Trophoblast cell (in vitro differentiated cells and primary cell): Measurements from ENCODE around the gene PPIC. TPM values are rescaled to one million over a fixed set of nuclear protein-coding genes. Genes with fewer than 3 reads are reported as not detected.

Experiments
- DNase-seq, 2 donors: peaks; one replicate each; pipeline ENCODE4 v3.0.0-alpha.2; 2016
- H2AFZ ChIP-seq: 2 replicates; pipeline ENCODE4 v1.6.1; 2013; ENCODE audit warnings: low read length, moderate library complexity, mild to moderate bottlenecking; ENCODE audit not compliant: insufficient read depth, poor library complexity
- H2AK5ac ChIP-seq: 2 replicates; pipeline ENCODE4 v1.6.1; 2013; ENCODE audit warnings: mild to moderate bottlenecking, low read length
- H2BK120ac ChIP-seq: 2 replicates; pipeline ENCODE4 v1.6.1; 2013; ENCODE audit warnings: low read length, mild to moderate bottlenecking, moderate library complexity; ENCODE audit not compliant: insufficient read depth, poor library complexity
- H2BK12ac ChIP-seq: 2 replicates; pipeline ENCODE4 v1.6.1; 2013; ENCODE audit warnings: mild to moderate bottlenecking, low read length, moderate library complexity
- H2BK5ac ChIP-seq: 2 replicates; pipeline ENCODE4 v1.6.1; 2013; ENCODE audit warnings: low read length, low read depth, moderate library complexity, mild to moderate bottlenecking; ENCODE audit not compliant: poor library complexity
- H3K14ac ChIP-seq: 2 replicates; pipeline ENCODE4 v1.6.1; 2013; ENCODE audit warnings: mild to moderate bottlenecking, low read length
- H3K18ac ChIP-seq: 2 replicates; pipeline ENCODE4 v1.6.1; 2013; ENCODE audit warnings: mild to moderate bottlenecking, low read length
- H3K23ac ChIP-seq: 2 replicates; pipeline ENCODE4 v1.6.1; 2013; ENCODE audit warnings: low read length
- H3K27ac ChIP-seq: 2 replicates; pipeline ENCODE4 v1.5.1; 2013; ENCODE audit warnings: low read depth, mild to moderate bottlenecking, inconsistent platforms, low read length, moderate library complexity
- H3K27me3 ChIP-seq: 2 replicates; pipeline ENCODE4 v1.6.1; 2013; ENCODE audit warnings: inconsistent platforms, mild to moderate bottlenecking, low read length, moderate library complexity; ENCODE audit not compliant: insufficient read depth
- H3K36me3 ChIP-seq, 2 experiments: 1 replicate in 1 of 2; 2 replicates in 1 of 2; pipeline ENCODE4 v1.6.1; 2013; ENCODE audit warnings: low read length in 2 of 2, mild to moderate bottlenecking in 2 of 2, moderate library complexity in 1 of 2; ENCODE audit not compliant: insufficient read depth in 2 of 2, control insufficient read depth in 1 of 2
- H3K4ac ChIP-seq: 2 replicates; pipeline ENCODE4 v1.6.1; 2013; ENCODE audit warnings: low read depth, mild to moderate bottlenecking, low read length, moderate library complexity
- H3K4me1 ChIP-seq, 2 experiments: 1 replicate in 1 of 2; 2 replicates in 1 of 2; pipeline ENCODE4 v1.6.1; 2013; ENCODE audit warnings: low read length in 2 of 2, mild to moderate bottlenecking in 2 of 2, moderate library complexity in 1 of 2; ENCODE audit not compliant: insufficient read depth in 2 of 2, control insufficient read depth in 1 of 2
- H3K4me2 ChIP-seq: 2 replicates; pipeline ENCODE4 v1.6.1; 2013; ENCODE audit warnings: inconsistent platforms, mild to moderate bottlenecking, low read length, moderate library complexity
- H3K4me3 ChIP-seq: 2 replicates; pipeline ENCODE4 v1.5.1; 2013; ENCODE audit warnings: mild to moderate bottlenecking, low read depth, low read length, inconsistent platforms
- H3K79me1 ChIP-seq: one replicate; pipeline ENCODE4 v1.6.1; 2013; ENCODE audit warnings: low read length
- H3K79me2 ChIP-seq: 2 replicates; pipeline ENCODE4 v1.6.1; 2013; ENCODE audit warnings: low read length, mild to moderate bottlenecking; ENCODE audit not compliant: control insufficient read depth, insufficient read depth, poor library complexity
- H3K9ac ChIP-seq: 2 replicates; pipeline ENCODE4 v1.6.1; 2013; ENCODE audit warnings: mild to moderate bottlenecking, low read length
- H3K9me3 ChIP-seq: 2 replicates; pipeline ENCODE4 v1.6.1; 2013; ENCODE audit warnings: low read depth, mild to moderate bottlenecking, control low read depth, inconsistent platforms, low read length; ENCODE audit not compliant: insufficient read depth
- H4K12ac ChIP-seq: 2 replicates; pipeline ENCODE4 v1.6.1; 2013; ENCODE audit warnings: low read depth, mild to moderate bottlenecking, low read length, moderate library complexity
- H4K8ac ChIP-seq: 2 replicates; pipeline ENCODE4 v1.6.1; 2013; ENCODE audit warnings: low read depth, mild to moderate bottlenecking, low read length, moderate library complexity
- H4K91ac ChIP-seq: one replicate; pipeline ENCODE4 v1.6.1; 2013; ENCODE audit warnings: low read depth, mild to moderate bottlenecking, low read length, moderate library complexity
- WGBS: extraction: QIAGEN DNeasy Blood & Tissue Kit; methylation state at CpG from one replicate; pipeline ENCODE4 v1.1.7; 2013; ENCODE audit warnings: missing lambda C conversion rate; ENCODE audit not compliant: insufficient read length, insufficient coverage; ENCODE audit errors: extremely low coverage; 5-methylcytosine and 5-hydroxymethylcytosine counted together
- polyA plus RNA-seq: library from polyadenylated mRNA; stranded (reverse); fragments of 200-250 nt; gene quantifications from 2 replicates; pipeline ENCODE4 v1.2.3, GENCODE V29; 2013

Gene PPIC
- 37.1 and 38.1 TPM in 2 replicates for polyA plus RNA-seq

- H3K27ac ChIP-seq = peak within 1 kb of the TSS; percentile 60
- peaks cover 0 to 4% of the 10 kb centered on the region in 2 experiments for H3K4me1 ChIP-seq
- peak within 1 kb of the TSS; percentile 88 for H3K18ac ChIP-seq
- H3K4ac ChIP-seq = peak within 1 kb of the TSS; percentile 61
- peaks cover 14% of the 10 kb centered on the region for H3K79me1 ChIP-seq
- no peak within 1 kb of the TSS for H3K23ac ChIP-seq
- H3K9ac ChIP-seq = peak within 1 kb of the TSS; percentile 84
- H3K4me3 ChIP-seq = peak within 1 kb of the TSS; percentile 92
- no peaks in the 10 kb centered on the region for H3K36me3 ChIP-seq
- H2AFZ ChIP-seq = peak within 1 kb of the TSS; percentile 96
- no peaks in the 10 kb centered on the region for H3K27me3 ChIP-seq
- peak within 1 kb of the TSS; percentile 88 for H4K12ac ChIP-seq
- H3K4me2 ChIP-seq = peak within 1 kb of the TSS; percentile 78
- H4K8ac ChIP-seq = peak within 1 kb of the TSS; percentile 86
- no CpG with 5 or more reads among the region's 84 CpGs for WGBS
- peak within 1 kb of the TSS; percentile 26 for H2BK12ac ChIP-seq
- no peaks in the 10 kb centered on the region for H3K9me3 ChIP-seq
- H2BK120ac ChIP-seq = peak within 1 kb of the TSS; percentile 73
- H3K14ac ChIP-seq = peak within 1 kb of the TSS; percentile 85
- DNase-seq = peak; percentile 69 to 70
- H3K79me2 ChIP-seq = peaks cover 10% of the 10 kb centered on the region
- H4K91ac ChIP-seq = peak within 1 kb of the TSS; percentile 77
- H2BK5ac ChIP-seq = peak within 1 kb of the TSS; percentile 54
- H2AK5ac ChIP-seq = no peak within 1 kb of the TSS
These were observed at the start of gene PPIC for GRCh38 chr5:123036391-123037103. Gene PPIC, minus strand, starts transcription at chr5:123036725. Its CDS starts 100 bp downstream, at chr5:123036625.

- Histone ChIP-seq H2BK120ac (no peak overlapping the region), H3K9ac (no peak overlapping the region), H3K4me1 (peaks cover 9 to 24% of the 10 kb centered on the region in 2 experiments)
These were observed 49.2 kb upstream of the PPIC start for GRCh38 chr5:123085638-123086286.

GRCh38 chr5:123084730-123085605, 48.4 kb upstream of the PPIC start:
- Histone ChIP-seq H3K27ac (no peak overlapping the region), H3K18ac (no peak overlapping the region), H3K9ac (no peak overlapping the region)

More at GRCh38 chr5:123085638-123086286, 49.2 kb upstream of the PPIC start:
- H3K4me3 ChIP-seq = no peak overlapping the region
- H4K12ac ChIP-seq = no peak overlapping the region
- H3K27me3 ChIP-seq = peaks cover 48% of the 10 kb centered on the region
- H3K9me3 ChIP-seq = peaks cover 7% of the 10 kb centered on the region
- H3K36me3 ChIP-seq = no peaks in the 10 kb centered on the region
- no peak overlapping the region for H3K27ac ChIP-seq
- H3K18ac ChIP-seq = no peak overlapping the region
- no peak overlapping the region for H3K14ac ChIP-seq
- H3K79me2 ChIP-seq = peaks cover 4% of the 10 kb centered on the region
- H2AFZ ChIP-seq = no peak overlapping the region
- H2BK12ac ChIP-seq = no peak overlapping the region
- no peak overlapping the region for H2AK5ac ChIP-seq
- DNase-seq = no peak
- no peak overlapping the region for H4K8ac ChIP-seq
- no peak overlapping the region for H2BK5ac ChIP-seq
- H4K91ac ChIP-seq = no peak overlapping the region
- no peak overlapping the region for H3K23ac ChIP-seq
- H3K4me2 ChIP-seq = no peak overlapping the region
- peaks cover 4% of the 10 kb centered on the region for H3K79me1 ChIP-seq
- H3K4ac ChIP-seq = no peak overlapping the region
- no CpG with 5 or more reads among the region's 12 CpGs for WGBS

GRCh38 chr5:123083298-123083697, 46.8 kb upstream of the PPIC start:
- H3K9me3 ChIP-seq = peaks cover 4% of the 10 kb centered on the region
- H3K27me3 ChIP-seq = peaks cover 27% of the 10 kb centered on the region
- no peak overlapping the region for H3K4me3 ChIP-seq
- no peaks in the 10 kb centered on the region for H3K79me2 ChIP-seq
- WGBS = no CpG with 5 or more reads among the region's 3 CpGs
- H2BK5ac ChIP-seq = no peak overlapping the region
- H3K4me1 ChIP-seq = peaks cover 3 to 16% of the 10 kb centered on the region in 2 experiments
- H2AFZ ChIP-seq = no peak overlapping the region
- H3K4me2 ChIP-seq = no peak overlapping the region
- H4K12ac ChIP-seq = no peak overlapping the region
- H3K79me1 ChIP-seq = no peaks in the 10 kb centered on the region
- H4K91ac ChIP-seq = no peak overlapping the region
- no peak overlapping the region for H2BK12ac ChIP-seq
- no peak for DNase-seq
- H3K27ac ChIP-seq = no peak overlapping the region
- no peak overlapping the region for H3K9ac ChIP-seq
- no peak overlapping the region for H3K18ac ChIP-seq
- no peak overlapping the region for H2AK5ac ChIP-seq
- H4K8ac ChIP-seq = no peak overlapping the region
- H3K4ac ChIP-seq = no peak overlapping the region
- no peak overlapping the region for H3K23ac ChIP-seq
- no peaks in the 10 kb centered on the region for H3K36me3 ChIP-seq
- H2BK120ac ChIP-seq = no peak overlapping the region
- H3K14ac ChIP-seq = no peak overlapping the region

More at GRCh38 chr5:123084730-123085605, 48.4 kb upstream of the PPIC start:
- Histone ChIP-seq H3K23ac (no peak overlapping the region), H3K4ac (no peak overlapping the region), H3K36me3 (no peaks in the 10 kb centered on the region), H2BK120ac (no peak overlapping the region), H3K4me1 (peaks cover 9 to 20% of the 10 kb centered on the region in 2 experiments), H4K12ac (no peak overlapping the region), H3K27me3 (peaks cover 41% of the 10 kb centered on the region), H3K79me1 (peaks cover 2% of the 10 kb centered on the region), H3K9me3 (peaks cover 5% of the 10 kb centered on the region), H2AFZ (no peak overlapping the region), H3K4me2 (no peak overlapping the region), H3K14ac (no peak overlapping the region), H3K79me2 (peaks cover 2% of the 10 kb centered on the region), H3K4me3 (no peak overlapping the region), H2BK5ac (no peak overlapping the region), H2BK12ac (no peak overlapping the region), H4K91ac (no peak overlapping the region), H2AK5ac (no peak overlapping the region), H4K8ac (no peak overlapping the region)
- no peak for DNase-seq
- no CpG with 5 or more reads among the region's 9 CpGs for WGBS
